ENCODE measurements around the gene GJA9. TPM values are rescaled to one million over a fixed set of nuclear protein-coding genes. Genes with fewer than 3 reads are reported as not detected.

The GJA9 gene
- 0.06 to 0.08 TPM (median 0.07 TPM) in 3 of 5 replicates, not detected in the others for total RNA-seq (2022; extraction: Qiagen RNA extraction; ENCODE audit: low read depth)

GRCh38 chr1:38881487-38881886 lies at the start of gene GJA9:
GJA9 (minus strand) TSS chr1:38881587; CDS start chr1:38876098, 5,489 bp downstream.

GRCh38 chr1:38873027-38873969 lies 8.1 kb downstream of the GJA9 start, which contains the start of gene MYCBP:
MYCBP (minus strand) TSS chr1:38873348; CDS start chr1:38873305, 43 bp downstream.

GRCh38 chr1:38859561-38860453 lies 21.6 kb downstream of the GJA9 start, which contains the start of gene RRAGC:
RRAGC (minus strand) TSS chr1:38859772; CDS start chr1:38859646, 126 bp downstream.

Other genes starting within 250 kb of the GJA9 start
- 27.8 to 31.9 TPM (median 30.3 TPM) in 5 replicates for gene RRAGC, start 21.8 kb downstream of the GJA9 start, total RNA-seq (2022; extraction: Qiagen RNA extraction; ENCODE audit: low read depth)
- gene MYCBP, start 8.2 kb downstream of the GJA9 start, total RNA-seq (2022; extraction: Qiagen RNA extraction; ENCODE audit: low read depth) = 16.4 to 26.0 TPM (median 18.4 TPM) in 5 replicates
- 1.8 to 2.3 TPM (median 1.9 TPM) in 5 replicates for gene RHBDL2, start 60.2 kb upstream of the GJA9 start, total RNA-seq (2022; extraction: Qiagen RNA extraction; ENCODE audit: low read depth)
- gene AKIRIN1, start 109.7 kb upstream of the GJA9 start, total RNA-seq (2022; extraction: Qiagen RNA extraction; ENCODE audit: low read depth) = 42.4 to 50.3 TPM (median 47.2 TPM) in 5 replicates
- 405 to 581 TPM (median 420 TPM) in 5 replicates for gene NDUFS5, start 144.8 kb upstream of the GJA9 start, total RNA-seq (2022; extraction: Qiagen RNA extraction; ENCODE audit: low read depth)

Measured in A549 treated with GW870086 at 1 μM for 4 hours (cell line).